Amniotic epithelial cell (primary cell): ENCODE data around the gene TRAM2.

Experiments
- DNase-seq: peaks from one replicate; pipeline ENCODE4 v3.0.0-alpha.2; 2010; ENCODE audit warnings: low read depth

Gene TRAM2

GRCh38 chr6:52566853-52567279, 10.0 kb downstream of the TRAM2 start:
- DNase-seq: peak; percentile 99

GRCh38 chr6:52566201-52566600, 10.7 kb downstream of the TRAM2 start:
- no peak for DNase-seq

- DNase-seq: no peak
Observed at GRCh38 chr6:52564856-52565255, 12.0 kb downstream of the TRAM2 start.

GRCh38 chr6:52562911-52563310, 13.9 kb downstream of the TRAM2 start:
- DNase-seq: no peak

GRCh38 chr6:52560462-52560861, 16.4 kb downstream of the TRAM2 start:
- DNase-seq: no peak

- peak; percentile 72 for DNase-seq
Observed at GRCh38 chr6:52558266-52559000, 18.4 kb downstream of the TRAM2 start.

- peak; percentile 53 for DNase-seq
Observed at GRCh38 chr6:52557389-52558265, 19.2 kb downstream of the TRAM2 start.

GRCh38 chr6:52555518-52556233, 21.2 kb downstream of the TRAM2 start:
- DNase-seq: no peak

- peak; percentile 68 for DNase-seq
Observed at GRCh38 chr6:52554684-52555280, 22.1 kb downstream of the TRAM2 start.

- DNase-seq: no peak
Observed at GRCh38 chr6:52553719-52554118, 23.1 kb downstream of the TRAM2 start.

GRCh38 chr6:52553158-52553557, 23.7 kb downstream of the TRAM2 start:
- DNase-seq: no peak

- no peak for DNase-seq
Observed at GRCh38 chr6:52552278-52552643, 24.6 kb downstream of the TRAM2 start.

- peak; percentile 78 for DNase-seq
Observed at GRCh38 chr6:52551483-52552277, 25.2 kb downstream of the TRAM2 start.

- DNase-seq: no peak
Observed at GRCh38 chr6:52550870-52551269, 26.0 kb downstream of the TRAM2 start.

GRCh38 chr6:52550014-52550575, 26.8 kb downstream of the TRAM2 start:
- DNase-seq: no peak

GRCh38 chr6:52549428-52549827, 27.4 kb downstream of the TRAM2 start:
- DNase-seq: no peak

GRCh38 chr6:52548999-52549398, 27.9 kb downstream of the TRAM2 start:
- DNase-seq: no peak

GRCh38 chr6:52548353-52548713, 28.5 kb downstream of the TRAM2 start:
- no peak for DNase-seq

- peak; percentile 47 for DNase-seq
Observed at GRCh38 chr6:52547647-52548352, 29.1 kb downstream of the TRAM2 start.

- DNase-seq: no peak
Observed at GRCh38 chr6:52546678-52547077, 30.2 kb downstream of the TRAM2 start.
